Muscle layer of duodenum (tissue), 2 donors: Measurements from ENCODE around the gene MAP2K3.
"Not testable (repeated sequence)": the region's sequence is repeated elsewhere in the genome, so short reads cannot be mapped to it uniquely, and the experiment has no call there.

Experiments used
- H3K27ac ChIP-seq: one replicate; pipeline ENCODE4 v1.7.0; 2013; ENCODE audit warnings: mild to moderate bottlenecking, low read length
- H3K27me3 ChIP-seq: one replicate; pipeline ENCODE4 v1.7.0; 2013; ENCODE audit warnings: low read depth, mild to moderate bottlenecking, control low read depth, low read length
- H3K36me3 ChIP-seq, 2 donors: one replicate each; pipeline ENCODE4 v1.7.0; 2013; ENCODE audit warnings: low read length in 2 of 2, control low read depth in 1 of 2, mild to moderate bottlenecking in 1 of 2; ENCODE audit not compliant: insufficient read depth in 2 of 2, control insufficient read depth in 1 of 2
- H3K4me1 ChIP-seq, 2 donors: one replicate each; pipeline ENCODE4 v1.7.0; 2013; ENCODE audit warnings: low read length in 2 of 2, mild to moderate bottlenecking in 2 of 2, control low read depth in 1 of 2, moderate library complexity in 1 of 2; ENCODE audit not compliant: insufficient read depth in 2 of 2, control insufficient read depth in 1 of 2
- H3K4me3 ChIP-seq, 2 donors: one replicate each; pipeline ENCODE4 v1.7.0; 2013; ENCODE audit warnings: low read length in 2 of 2, low read depth in 1 of 2, mild to moderate bottlenecking in 1 of 2
- H3K9me3 ChIP-seq, 2 donors: one replicate each; pipeline ENCODE4 v1.7.0; 2013; ENCODE audit warnings: low read length in 2 of 2, control low read depth in 1 of 2, mild to moderate bottlenecking in 1 of 2; ENCODE audit not compliant: control insufficient read depth in 1 of 2
- donor health status: healthy.

Gene MAP2K3

DNA sequence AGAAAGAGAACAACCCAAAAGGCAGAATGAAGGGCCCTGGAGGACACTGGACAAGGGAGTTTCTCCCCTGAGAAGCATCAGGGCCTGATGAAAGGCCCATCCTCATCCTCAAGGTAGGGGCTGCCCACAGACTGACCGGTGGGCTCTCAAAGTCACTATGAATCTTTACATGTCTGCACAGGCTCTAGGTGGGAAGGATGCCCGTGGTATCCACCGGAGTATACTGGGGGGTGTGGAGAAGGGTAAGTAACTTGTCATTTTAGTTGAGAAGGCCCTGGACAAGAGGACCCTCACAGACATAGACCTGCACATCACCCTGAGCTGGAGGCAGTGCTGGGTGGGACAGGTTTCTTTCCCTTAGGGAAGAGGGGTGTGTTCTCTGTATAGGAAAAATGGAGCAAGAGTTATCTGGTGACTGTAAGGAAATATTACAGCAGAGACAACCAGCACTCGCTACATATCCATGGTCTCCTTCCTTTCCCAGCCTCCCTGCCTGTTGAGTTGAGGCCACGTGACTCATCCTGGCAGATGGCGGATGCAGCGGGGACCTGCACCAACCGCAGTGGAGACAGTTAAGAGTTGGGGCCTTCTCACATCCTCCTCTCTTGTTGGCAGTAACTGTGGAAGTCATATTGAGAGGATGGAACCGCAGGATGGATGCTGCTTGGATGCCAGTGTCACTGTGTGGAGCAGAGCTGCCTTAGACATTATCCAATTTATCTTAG, 46.1 kb downstream of the MAP2K3 start:
- Histone ChIP-seq H3K9me3 (peaks cover 4 to 5% of the 10 kb centered on the region in 2 donors), H3K4me3 (no peak overlapping the region), H3K4me1 (no peaks in the 10 kb centered on the region), H3K27me3 (no peaks in the 10 kb centered on the region), H3K36me3 (no peaks in the 10 kb centered on the region), H3K27ac (no peak overlapping the region)

DNA sequence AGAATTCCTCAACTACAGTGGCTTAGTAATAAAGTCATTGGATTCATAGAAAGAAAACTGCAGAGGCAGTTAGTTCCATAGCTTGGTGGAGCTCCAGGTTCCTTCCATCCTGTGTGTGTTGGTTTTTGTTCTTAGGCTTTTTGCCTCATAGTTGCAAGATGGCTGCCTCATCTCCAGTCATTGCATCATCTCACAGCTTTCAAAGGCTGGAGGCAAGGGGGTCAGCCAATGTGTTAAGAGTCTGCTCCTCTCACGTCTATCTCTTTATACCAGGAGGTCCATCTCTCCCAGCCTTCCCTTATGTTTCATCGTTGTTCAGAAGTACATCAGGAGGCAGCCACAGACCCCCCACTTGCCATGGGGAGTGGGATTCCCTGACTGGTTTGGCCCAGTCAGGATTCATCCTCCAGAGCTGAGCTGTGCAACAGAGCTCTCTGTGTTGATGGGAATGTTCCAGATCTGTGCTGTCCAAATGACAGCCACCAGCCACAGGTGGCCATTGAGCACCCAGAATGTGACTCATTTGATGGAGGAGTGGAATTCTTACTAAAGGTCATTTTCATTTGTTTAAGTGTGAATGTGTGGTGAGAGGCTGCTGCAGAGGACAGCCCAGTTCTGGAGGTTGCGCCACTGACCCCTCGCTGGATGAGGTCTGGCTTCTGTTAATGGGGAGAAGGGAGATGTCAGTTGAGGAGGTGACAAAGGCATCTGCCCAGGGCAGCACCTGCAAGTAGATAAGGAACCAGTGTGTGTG, 52.2 kb downstream of the MAP2K3 start:
- H3K27me3 ChIP-seq, H3K4me3 ChIP-seq, H3K36me3 ChIP-seq, H3K27ac ChIP-seq, H3K4me1 ChIP-seq, H3K9me3 ChIP-seq: not testable (repeated sequence)

GRCh38 chr17:21337981-21338625, 53.6 kb downstream of the MAP2K3 start:
- not testable (repeated sequence) for H3K4me1 ChIP-seq, H3K27ac ChIP-seq, H3K4me3 ChIP-seq, H3K27me3 ChIP-seq, H3K9me3 ChIP-seq, H3K36me3 ChIP-seq

GRCh38 chr17:21339011-21339410, 54.5 kb downstream of the MAP2K3 start:
- no peaks in the 10 kb centered on the region for H3K4me1 ChIP-seq

DNA sequence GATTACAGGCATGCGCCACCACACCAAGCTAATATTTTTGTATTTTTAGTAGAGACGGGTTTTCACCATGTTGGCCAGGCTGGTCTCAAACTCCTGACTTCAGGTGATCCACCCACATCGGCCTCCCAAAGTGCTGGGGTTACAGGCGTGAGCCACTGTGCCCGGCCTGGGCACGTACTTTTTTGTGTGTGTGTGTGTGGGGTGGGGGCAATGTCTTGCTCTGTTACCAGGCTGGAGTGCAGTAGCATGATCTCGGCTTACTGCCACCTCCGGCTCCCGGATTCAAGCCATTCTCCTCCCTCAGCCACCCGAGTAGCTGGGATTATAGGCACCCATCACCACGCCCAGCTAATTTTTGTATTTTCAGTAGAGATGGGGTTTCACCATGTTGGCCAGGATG, 55.1 kb downstream of the MAP2K3 start:
- H3K27ac ChIP-seq, H3K9me3 ChIP-seq, H3K36me3 ChIP-seq, H3K4me1 ChIP-seq, H3K27me3 ChIP-seq, H3K4me3 ChIP-seq: not testable (repeated sequence)

More at GRCh38 chr17:21339011-21339410, 54.5 kb downstream of the MAP2K3 start:
- Histone ChIP-seq H3K36me3 (no peaks in the 10 kb centered on the region), H3K27me3 (no peaks in the 10 kb centered on the region), H3K4me3 (no peak overlapping the region), H3K9me3 (no peaks in the 10 kb centered on the region), H3K27ac (no peak overlapping the region)

DNA sequence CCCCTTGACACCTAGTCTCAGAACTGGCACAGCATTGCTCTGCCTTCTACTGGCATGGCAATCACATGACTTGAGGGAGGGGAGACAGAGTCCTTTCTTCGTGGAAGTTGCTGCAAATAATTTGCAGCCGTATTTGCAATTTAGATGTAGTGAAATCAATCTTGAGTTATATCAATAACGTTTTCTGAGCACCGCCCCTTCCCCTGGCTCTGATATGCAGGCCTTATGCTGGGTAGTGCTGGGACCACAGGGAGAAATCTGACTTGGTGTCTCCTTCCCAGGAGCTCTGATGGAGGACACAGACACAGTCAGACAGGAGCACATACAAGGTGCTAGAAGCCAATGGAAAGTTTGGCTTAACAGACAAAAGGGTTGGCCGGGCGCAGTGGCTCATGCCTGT, 55.9 kb downstream of the MAP2K3 start:
- not testable (repeated sequence) for H3K36me3 ChIP-seq, H3K27ac ChIP-seq, H3K9me3 ChIP-seq, H3K4me1 ChIP-seq, H3K4me3 ChIP-seq, H3K27me3 ChIP-seq

GRCh38 chr17:21341279-21341678, 56.8 kb downstream of the MAP2K3 start:
- H3K27me3 ChIP-seq, H3K4me3 ChIP-seq, H3K27ac ChIP-seq, H3K4me1 ChIP-seq, H3K36me3 ChIP-seq, H3K9me3 ChIP-seq: not testable (repeated sequence)

GRCh38 chr17:21341925-21342540, 57.5 kb downstream of the MAP2K3 start:
- not testable (repeated sequence) for H3K27ac ChIP-seq, H3K4me3 ChIP-seq, H3K9me3 ChIP-seq, H3K27me3 ChIP-seq, H3K4me1 ChIP-seq, H3K36me3 ChIP-seq

GRCh38 chr17:21343061-21343949, 58.8 kb downstream of the MAP2K3 start:
- H3K36me3 ChIP-seq, H3K27me3 ChIP-seq, H3K9me3 ChIP-seq, H3K27ac ChIP-seq, H3K4me1 ChIP-seq, H3K4me3 ChIP-seq: not testable (repeated sequence)

GRCh38 chr17:21344801-21345200, 60.3 kb downstream of the MAP2K3 start:
- H3K4me1 ChIP-seq, H3K27me3 ChIP-seq, H3K4me3 ChIP-seq, H3K36me3 ChIP-seq, H3K9me3 ChIP-seq, H3K27ac ChIP-seq: not testable (repeated sequence)

DNA sequence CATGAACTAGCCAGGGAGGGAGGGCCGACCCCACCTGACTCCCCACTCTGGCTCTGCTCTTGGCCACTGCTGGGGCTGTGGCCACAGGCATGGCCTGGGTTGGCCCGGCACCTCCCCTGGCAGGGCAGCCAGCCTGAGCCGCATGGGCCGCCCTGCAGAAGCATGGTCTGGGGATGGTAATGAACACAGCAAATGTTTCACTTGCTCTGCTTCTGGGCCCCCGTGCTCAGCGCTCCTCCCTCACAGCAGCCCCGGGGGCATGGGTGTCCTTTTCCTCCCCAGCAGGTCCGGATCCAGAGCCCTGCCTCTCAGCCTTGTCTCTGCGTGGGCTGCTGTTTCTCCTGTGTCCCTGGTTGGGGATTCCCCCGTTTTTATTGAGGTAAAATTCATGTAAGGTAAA, 60.7 kb downstream of the MAP2K3 start:
- Histone ChIP-seq H3K36me3 (no peaks in the 10 kb centered on the region), H3K27me3 (no peaks in the 10 kb centered on the region), H3K27ac (no peak overlapping the region), H3K4me1 (no peaks in the 10 kb centered on the region), H3K9me3 (no peaks in the 10 kb centered on the region), H3K4me3 (no peak overlapping the region)
